BE2C (cell line): ENCODE data around the gene HOXD9.

Source experiments
- DNase-seq: peaks from one replicate; pipeline ENCODE4 v3.0.0-alpha.2; 2020
- H3K27me3 ChIP-seq: fragments of 250-450 bp; sonication (Bioruptor Pico); 2 replicates; pipeline ENCODE4 v1.5.1; 2020; ENCODE audit warnings: mild to moderate bottlenecking
- H3K36me3 ChIP-seq: fragments of 250-450 bp; sonication (Bioruptor Pico); 2 replicates; pipeline ENCODE4 v1.5.1; 2020; ENCODE audit warnings: mild to moderate bottlenecking
- H3K4me1 ChIP-seq: fragments of 250-450 bp; sonication (Bioruptor Pico); 2 replicates; pipeline ENCODE4 v1.5.1; 2020
- H3K4me3 ChIP-seq: 2 replicates; pipeline ENCODE4 v1.5.1; 2011; ENCODE audit warnings: low read depth, low read length
- H3K9me3 ChIP-seq: fragments of 250-450 bp; sonication (Bioruptor Pico); 2 replicates; pipeline ENCODE4 v1.5.1; 2020
- TF ChIP-seq, protein P1 (sequence below): IDR thresholded peaks from 2 replicates; pipeline ENCODE4 v1.5.1; 2012; ENCODE audit warnings: mild to moderate bottlenecking, low read depth, low read length

Gene HOXD9

DNA sequence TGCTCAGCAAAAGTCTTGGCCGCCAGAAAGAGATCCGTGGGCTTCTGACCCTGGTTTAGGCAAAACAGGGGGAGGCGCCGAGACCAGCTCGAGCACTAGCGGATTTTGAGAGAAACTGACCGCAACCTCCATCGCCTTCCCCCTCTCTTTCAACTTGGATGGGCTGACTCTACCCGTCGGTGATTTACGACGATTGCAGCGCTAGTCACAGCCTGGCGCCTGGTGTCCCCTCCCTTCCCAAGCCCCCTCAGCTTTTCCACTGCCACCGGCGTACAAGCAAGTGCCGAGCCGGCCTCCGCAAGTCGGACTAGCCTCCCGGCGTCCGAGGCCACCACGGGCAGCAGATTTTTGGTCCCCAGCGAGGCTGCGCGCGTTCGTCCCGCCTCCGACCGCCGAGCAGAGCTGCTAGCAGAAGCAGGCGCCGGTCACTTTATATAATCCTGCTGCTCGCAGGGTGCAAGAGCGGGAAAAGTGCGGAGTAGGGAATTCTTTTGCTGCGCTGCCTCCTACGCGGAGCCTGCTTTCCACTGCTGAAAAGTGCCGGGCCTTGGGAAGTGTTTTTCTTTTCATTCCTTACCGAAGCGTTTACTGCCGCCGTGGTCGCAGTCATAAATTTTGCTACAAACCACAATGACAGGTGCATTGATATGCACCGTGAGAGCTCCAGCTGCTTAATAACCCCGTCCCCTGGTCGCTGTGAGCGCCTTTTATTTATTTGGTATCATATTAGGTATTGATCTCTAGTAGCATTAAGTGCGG lies 42.3 kb downstream of the HOXD9 start:
- H3K9me3 ChIP-seq: no peaks in the 10 kb centered on the region
- H3K4me1 ChIP-seq: no peaks in the 10 kb centered on the region
- H3K36me3 ChIP-seq: no peaks in the 10 kb centered on the region
- TF ChIP-seq, protein P1, sequence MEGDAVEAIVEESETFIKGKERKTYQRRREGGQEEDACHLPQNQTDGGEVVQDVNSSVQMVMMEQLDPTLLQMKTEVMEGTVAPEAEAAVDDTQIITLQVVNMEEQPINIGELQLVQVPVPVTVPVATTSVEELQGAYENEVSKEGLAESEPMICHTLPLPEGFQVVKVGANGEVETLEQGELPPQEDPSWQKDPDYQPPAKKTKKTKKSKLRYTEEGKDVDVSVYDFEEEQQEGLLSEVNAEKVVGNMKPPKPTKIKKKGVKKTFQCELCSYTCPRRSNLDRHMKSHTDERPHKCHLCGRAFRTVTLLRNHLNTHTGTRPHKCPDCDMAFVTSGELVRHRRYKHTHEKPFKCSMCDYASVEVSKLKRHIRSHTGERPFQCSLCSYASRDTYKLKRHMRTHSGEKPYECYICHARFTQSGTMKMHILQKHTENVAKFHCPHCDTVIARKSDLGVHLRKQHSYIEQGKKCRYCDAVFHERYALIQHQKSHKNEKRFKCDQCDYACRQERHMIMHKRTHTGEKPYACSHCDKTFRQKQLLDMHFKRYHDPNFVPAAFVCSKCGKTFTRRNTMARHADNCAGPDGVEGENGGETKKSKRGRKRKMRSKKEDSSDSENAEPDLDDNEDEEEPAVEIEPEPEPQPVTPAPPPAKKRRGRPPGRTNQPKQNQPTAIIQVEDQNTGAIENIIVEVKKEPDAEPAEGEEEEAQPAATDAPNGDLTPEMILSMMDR: no peak
- DNase-seq: no peak
- H3K27me3 ChIP-seq: no peaks in the 10 kb centered on the region
- H3K4me3 ChIP-seq: no peak overlapping the region

DNA sequence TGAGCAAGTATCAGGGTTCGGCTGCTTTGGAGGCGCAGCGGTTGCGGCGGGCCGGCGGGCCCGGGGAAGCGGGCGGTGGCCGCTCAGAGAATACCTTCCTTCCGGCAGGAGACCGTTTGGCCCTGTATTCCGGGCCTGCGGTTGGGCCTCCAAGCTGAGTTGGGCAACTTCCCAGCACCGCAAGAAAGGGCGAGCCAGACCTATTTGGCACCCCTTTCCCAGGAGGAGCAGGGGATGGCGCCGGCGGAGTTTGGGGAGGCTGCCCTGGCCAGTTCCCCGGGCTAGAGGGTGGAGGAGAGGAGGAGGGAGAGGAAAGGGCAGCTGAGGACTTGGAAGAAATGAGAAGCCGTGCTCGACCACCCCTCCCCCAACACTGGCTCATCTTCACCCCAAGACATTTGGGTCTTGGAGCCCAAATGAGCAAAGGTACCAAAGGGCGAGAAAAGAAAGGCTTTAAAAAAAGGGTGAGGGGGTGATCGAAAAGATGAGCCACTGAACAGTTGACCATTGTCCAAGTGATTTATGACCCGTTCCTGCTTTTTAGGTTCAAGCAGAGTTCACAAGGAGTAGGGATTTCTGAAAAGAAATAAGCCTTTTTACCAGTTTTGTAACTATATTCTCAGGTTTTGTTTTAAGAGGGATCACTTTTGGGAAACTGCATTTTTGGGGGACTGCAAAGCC lies 43.0 kb downstream of the HOXD9 start:
- Histone ChIP-seq H3K9me3 (no peaks in the 10 kb centered on the region), H3K36me3 (no peaks in the 10 kb centered on the region), H3K4me3 (no peak overlapping the region), H3K4me1 (no peaks in the 10 kb centered on the region), H3K27me3 (no peaks in the 10 kb centered on the region)
- TF ChIP-seq, protein P1: no peak
- DNase-seq: no peak

DNA sequence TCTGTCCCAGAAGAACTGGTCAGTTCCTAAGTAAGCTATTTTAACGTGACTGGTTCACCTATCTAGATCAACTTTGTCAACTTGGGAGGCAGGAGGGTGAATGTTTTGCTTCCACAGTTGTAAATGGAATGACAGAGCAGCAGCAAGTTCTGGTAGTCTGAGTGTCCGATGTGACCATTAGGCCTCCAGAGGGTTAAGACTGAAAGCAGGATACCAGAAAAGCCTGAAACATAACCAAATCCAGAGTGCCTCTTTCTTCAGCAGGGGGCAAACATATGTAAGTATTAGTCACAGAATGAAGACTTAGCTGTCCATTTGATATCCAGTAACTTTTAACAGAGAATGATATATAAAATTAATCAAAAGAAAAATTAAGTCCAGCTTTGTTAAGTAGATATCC lies 43.8 kb downstream of the HOXD9 start:
- TF ChIP-seq, protein P1: no peak
- DNase-seq: no peak
- no peak overlapping the region for H3K4me3 ChIP-seq
- no peaks in the 10 kb centered on the region for H3K9me3 ChIP-seq
- H3K36me3 ChIP-seq: no peaks in the 10 kb centered on the region
- H3K4me1 ChIP-seq: no peaks in the 10 kb centered on the region
- H3K27me3 ChIP-seq: no peaks in the 10 kb centered on the region

DNA sequence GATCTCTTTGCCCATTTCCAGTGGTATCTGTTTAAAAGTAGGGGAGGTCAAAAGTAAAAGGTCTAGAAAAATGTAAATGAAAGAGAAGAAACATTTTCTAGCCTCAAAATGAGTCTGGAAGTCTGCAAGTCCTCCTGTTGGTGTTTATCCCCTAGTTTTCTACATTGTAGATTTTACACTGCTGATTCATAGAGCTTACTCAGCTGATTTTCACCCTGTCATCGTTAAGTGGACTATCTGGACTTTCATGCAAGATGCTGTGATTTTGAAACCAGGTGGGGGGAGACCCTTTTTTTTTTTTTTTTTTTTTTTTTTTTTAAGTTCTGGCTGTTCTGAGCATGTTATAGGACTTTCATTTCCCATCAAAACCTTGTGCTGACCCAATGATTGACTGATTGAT lies 44.9 kb downstream of the HOXD9 start:
- DNase-seq: no peak
- Histone ChIP-seq H3K9me3 (no peaks in the 10 kb centered on the region), H3K4me1 (no peaks in the 10 kb centered on the region), H3K36me3 (peaks cover 5% of the 10 kb centered on the region; the same call in 1 of the 2 replicates), H3K4me3 (no peak overlapping the region), H3K27me3 (no peaks in the 10 kb centered on the region)
- TF ChIP-seq, protein P1: no peak

DNA sequence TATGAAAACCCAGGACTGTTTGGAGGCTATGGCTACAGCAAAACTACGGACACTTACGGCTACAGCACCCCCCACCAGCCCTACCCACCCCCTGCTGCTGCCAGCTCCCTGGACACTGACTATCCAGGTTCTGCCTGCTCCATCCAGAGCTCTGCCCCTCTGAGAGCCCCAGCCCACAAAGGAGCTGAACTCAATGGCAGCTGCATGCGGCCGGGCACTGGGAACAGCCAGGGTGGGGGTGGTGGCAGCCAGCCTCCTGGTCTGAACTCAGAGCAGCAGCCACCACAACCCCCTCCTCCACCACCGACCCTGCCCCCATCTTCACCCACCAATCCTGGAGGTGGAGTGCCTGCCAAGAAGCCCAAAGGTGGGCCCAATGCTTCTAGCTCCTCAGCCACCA lies 46.7 kb downstream of the HOXD9 start:
- Histone ChIP-seq H3K4me3 (no peak overlapping the region), H3K4me1 (no peaks in the 10 kb centered on the region), H3K27me3 (no peaks in the 10 kb centered on the region), H3K36me3 (peaks cover 5% of the 10 kb centered on the region), H3K9me3 (no peaks in the 10 kb centered on the region)
- DNase-seq: no peak
- TF ChIP-seq, protein P1: no peak

DNA sequence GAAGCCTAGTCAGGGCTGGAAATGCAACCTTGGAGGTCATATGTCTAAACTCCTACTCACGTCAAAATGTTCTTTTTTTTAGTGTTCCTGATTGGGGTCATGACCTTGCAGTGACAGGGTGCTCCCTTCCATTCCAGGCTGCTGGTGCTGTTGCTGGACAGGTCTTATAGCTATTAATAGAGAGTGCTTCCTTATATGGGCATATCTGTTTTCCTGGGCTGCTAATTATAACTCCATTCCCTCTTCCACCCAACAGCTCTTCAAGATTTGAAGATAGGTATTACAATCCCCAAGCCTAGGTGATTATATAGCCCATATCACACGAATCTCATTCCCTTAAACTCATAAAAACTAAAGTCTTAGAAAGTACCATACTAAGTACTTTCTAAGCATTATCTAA lies 47.2 kb downstream of the HOXD9 start:
- H3K4me3 ChIP-seq: no peak overlapping the region
- no peaks in the 10 kb centered on the region for H3K27me3 ChIP-seq
- TF ChIP-seq, protein P1: no peak
- H3K36me3 ChIP-seq: peaks cover 5% of the 10 kb centered on the region
- no peaks in the 10 kb centered on the region for H3K4me1 ChIP-seq
- no peak for DNase-seq
- H3K9me3 ChIP-seq: no peaks in the 10 kb centered on the region
